IMR-90 (cell line): Measurements from ENCODE around the gene PLA2G15. TPM values are rescaled to one million over a fixed set of nuclear protein-coding genes. Genes with fewer than 3 reads are reported as not detected.
"Not testable (repeated sequence)": the region's sequence is repeated elsewhere in the genome, so short reads cannot be mapped to it uniquely, and the experiment has no call there.

Experiments
- ATAC-seq: fragments of 200-7000 bp; cut with Tn5 transposase; 2 replicates; pipeline ENCODE4 v1.9.1; 2020; ENCODE audit warnings: low read depth, mild to moderate bottlenecking, moderate library complexity
- BruUV-seq: library from RNA; stranded (reverse); fragments of 400-500 nt; replicated peaks from 2 replicates; lab custom pipeline; 2021; lab: Mats Ljungman, UMichigan
- CTCF ChIA-PET: fragments of 300-600 bp; formaldehyde crosslinking; extraction: SDS; loops from one replicate; lab custom pipeline; 2021; ENCODE audit warnings: antibody characterized with exemption; lab: Yijun Ruan, JAX
- POLR2A ChIA-PET: fragments of 300-600 bp; sonication (Branson Sonifier 250); formaldehyde crosslinking; loops from one replicate; lab custom pipeline; 2022; ENCODE audit warnings: antibody characterized with exemption; ENCODE audit not compliant: unreplicated experiment; lab: Charles Lee
- DNase-seq: peaks from one replicate; pipeline ENCODE4 v3.0.0; 2013
- H2AFZ ChIP-seq: replicated peaks from 2 replicates; pipeline ENCODE3; 2013; ENCODE audit warnings: low read length, mild to moderate bottlenecking; ENCODE audit not compliant: poor library complexity
- H2AK5ac ChIP-seq: 2 replicates; pipeline ENCODE4 v1.6.1; 2013; ENCODE audit warnings: low read depth, low read length, inconsistent platforms
- H2AK9ac ChIP-seq: replicated peaks from 2 replicates; pipeline ENCODE3; 2013; ENCODE audit warnings: mild to moderate bottlenecking, low read depth, low read length, moderate library complexity; ENCODE audit not compliant: poor library complexity
- H2BK120ac ChIP-seq: 2 replicates; pipeline ENCODE4 v1.6.1; 2013; ENCODE audit warnings: low read depth, low read length, inconsistent platforms
- H2BK15ac ChIP-seq: 3 replicates; pipeline ENCODE4 v1.6.1; 2013; ENCODE audit warnings: low read depth, low read length, inconsistent platforms
- H2BK20ac ChIP-seq: 2 replicates; pipeline ENCODE4 v1.6.1; 2013; ENCODE audit warnings: low read depth, mild to moderate bottlenecking, inconsistent platforms, low read length, moderate library complexity
- H2BK5ac ChIP-seq: 2 replicates; pipeline ENCODE4 v1.6.1; 2013; ENCODE audit warnings: mild to moderate bottlenecking, low read depth, low read length, inconsistent platforms; ENCODE audit not compliant: poor library complexity, severe bottlenecking
- H3K14ac ChIP-seq: replicated peaks from 2 replicates; pipeline ENCODE4 v1.6.1; 2013; ENCODE audit warnings: low read depth, low read length, inconsistent platforms
- H3K18ac ChIP-seq: 2 replicates; pipeline ENCODE4 v1.6.1; 2013; ENCODE audit warnings: low read depth, low read length, control low read depth
- H3K23ac ChIP-seq: 2 replicates; pipeline ENCODE4 v1.6.1; 2013; ENCODE audit warnings: low read depth, low read length, inconsistent platforms
- H3K27ac ChIP-seq: 2 replicates; pipeline ENCODE4 v1.5.1; 2013; ENCODE audit warnings: mild to moderate bottlenecking, control low read depth, low read length; ENCODE audit not compliant: insufficient read depth
- H3K27me3 ChIP-seq: 2 replicates; pipeline ENCODE4 v1.6.1; 2013; ENCODE audit warnings: low read length; ENCODE audit not compliant: control insufficient read depth, insufficient read depth
- H3K36me3 ChIP-seq: 2 replicates; pipeline ENCODE4 v1.6.1; 2013; ENCODE audit warnings: low read length, mixed read lengths; ENCODE audit not compliant: control insufficient read depth, insufficient read depth
- H3K4ac ChIP-seq: 2 replicates; pipeline ENCODE4 v1.6.1; 2013; ENCODE audit warnings: low read depth, low read length, inconsistent platforms
- H3K4me1 ChIP-seq: 2 replicates; pipeline ENCODE4 v1.6.1; 2013; ENCODE audit warnings: low read length, mixed read lengths; ENCODE audit not compliant: control insufficient read depth, insufficient read depth
- H3K4me2 ChIP-seq: 2 replicates; pipeline ENCODE4 v1.6.1; 2013; ENCODE audit warnings: low read depth, mild to moderate bottlenecking, control low read depth, low read length, moderate library complexity
- H3K4me3 ChIP-seq: 2 replicates; pipeline ENCODE4 v1.5.1; 2013; ENCODE audit warnings: low read depth, mild to moderate bottlenecking, control low read depth, low read length, moderate library complexity; ENCODE audit not compliant: insufficient read depth
- H3K56ac ChIP-seq: 2 replicates; pipeline ENCODE4 v1.6.1; 2013; ENCODE audit warnings: low read length, inconsistent platforms; ENCODE audit not compliant: insufficient read depth; ENCODE audit errors: extremely low read depth
- H3K79me1 ChIP-seq, 2 experiments: 2 replicates each; pipeline ENCODE4 v1.6.1; 2013; ENCODE audit warnings: low read length in 2 of 2, inconsistent platforms in 1 of 2, low read depth in 1 of 2
- H3K9ac ChIP-seq: 2 replicates; pipeline ENCODE4 v1.6.1; 2013; ENCODE audit warnings: low read depth, low read length, control low read depth
- H3K9me1 ChIP-seq: 2 replicates; pipeline ENCODE4 v1.6.1; 2013; ENCODE audit warnings: low read length, inconsistent platforms; ENCODE audit not compliant: insufficient read depth
- H3K9me3 ChIP-seq: 2 replicates; pipeline ENCODE4 v1.6.1; 2013; ENCODE audit warnings: low read length; ENCODE audit not compliant: control insufficient read depth, insufficient read depth
- H4K20me1 ChIP-seq: 2 replicates; pipeline ENCODE4 v1.6.1; 2013; ENCODE audit warnings: low read length, inconsistent platforms; ENCODE audit not compliant: insufficient read depth
- H4K5ac ChIP-seq: 2 replicates; pipeline ENCODE4 v1.6.1; 2013; ENCODE audit warnings: mild to moderate bottlenecking, low read depth, low read length, control low read depth
- H4K8ac ChIP-seq, 2 experiments: 2 replicates each; pipeline ENCODE4 v1.6.1; 2013; ENCODE audit warnings: low read depth in 2 of 2, low read length in 2 of 2, control low read depth in 1 of 2, inconsistent platforms in 1 of 2
- H4K91ac ChIP-seq: 2 replicates; pipeline ENCODE4 v1.6.1; 2013; ENCODE audit warnings: low read depth, low read length, inconsistent platforms; ENCODE audit not compliant: insufficient read depth
- WGBS, 2 experiments: methylation state at CpG; one replicate each; pipeline versions ENCODE4 v1.1.5 to v1.1.7; 2013; ENCODE audit warnings: missing lambda C conversion rate in 2 of 2; ENCODE audit not compliant: insufficient read length in 1 of 2; ENCODE audit errors: extremely low coverage in 2 of 2; 5-methylcytosine and 5-hydroxymethylcytosine counted together
- dilution Hi-C: fragments of 300-500 bp; cut with HindIII; formaldehyde crosslinking; loops from one replicate; pipeline ENCODE4 v1.14.3; 2018; ENCODE audit warnings: low sequenced_read_pairs; ENCODE audit not compliant: unreplicated experiment
- in situ Hi-C: fragments of 300-500 bp; cut with MboI; formaldehyde crosslinking; loops from 3 replicates; pipeline ENCODE4 v1.14.3; 2019; ENCODE audit warnings: low sequenced_read_pairs, inconsistent platforms, mixed read lengths
- intact Hi-C: fragments of 100-400 bp; cut with micrococcal nuclease; formaldehyde crosslinking; loops from 2 replicates; pipeline ENCODE4 v1.10.0; 2022
- polyA plus RNA-seq, 3 experiments: library from polyadenylated mRNA; depleted of rRNA; stranded (reverse); fragments of >200 nt; gene quantifications; 2 replicates each; pipeline ENCODE4 v1.2.3, GENCODE V29; 2012; ENCODE audit warnings: low replicate concordance in 1 of 3
- total RNA-seq: library from RNA; depleted of rRNA; stranded (reverse); fragments of >200 nt; gene quantifications from 2 replicates; pipeline ENCODE4 v1.2.3, GENCODE V29; 2012

The PLA2G15 gene
- total and polyA plus RNA-seq, 2 of the 4 experiments (the other 2 are of a cell fraction) = 19.5 to 31.7 TPM

DNA sequence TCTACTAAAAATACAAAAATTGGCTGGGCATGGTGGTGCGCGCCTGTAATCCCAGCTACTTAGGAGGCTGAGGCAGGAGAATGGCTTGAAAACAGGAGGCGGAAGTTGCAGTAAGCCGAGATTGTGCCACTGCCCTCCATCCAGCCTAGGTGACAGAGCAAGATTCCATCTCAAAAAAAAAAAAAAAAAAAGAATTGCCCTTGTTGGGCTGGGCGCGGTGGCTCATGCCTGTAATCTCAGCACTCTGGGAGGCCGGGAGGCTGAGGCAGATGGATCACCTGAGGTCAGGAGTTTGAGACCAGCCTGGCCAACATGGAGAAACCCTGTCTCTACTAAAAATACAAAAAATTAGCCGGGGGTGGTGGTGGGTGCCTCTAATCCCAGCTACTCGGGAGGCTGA is 43.6 kb downstream of the PLA2G15 start:
- peaks cover 55% of the 10 kb centered on the region for H4K20me1 ChIP-seq
- H3K27ac ChIP-seq, H3K4me2 ChIP-seq, CTCF ChIA-PET, ATAC-seq, H2AFZ ChIP-seq, BruUV-seq, H4K91ac ChIP-seq, H3K9me3 ChIP-seq, dilution Hi-C loops, in situ Hi-C loops, H2AK9ac ChIP-seq, H2BK5ac ChIP-seq, H3K14ac ChIP-seq, H3K18ac ChIP-seq, H3K4me3 ChIP-seq, H2BK120ac ChIP-seq, H3K23ac ChIP-seq, H2BK15ac ChIP-seq, intact Hi-C loops, H2BK20ac ChIP-seq, H3K27me3 ChIP-seq, H3K4ac ChIP-seq, H3K9ac ChIP-seq, H3K56ac ChIP-seq, H4K8ac ChIP-seq, H4K5ac ChIP-seq, H2AK5ac ChIP-seq, DNase-seq: not testable (repeated sequence)
- H3K9me1 ChIP-seq = peaks cover 37% of the 10 kb centered on the region
- H3K4me1 ChIP-seq = peaks cover 11% of the 10 kb centered on the region
- WGBS, 2 experiments = no CpG with 5 or more reads among the region's 9 CpGs
- peaks cover 35% of the 10 kb centered on the region for H3K36me3 ChIP-seq
- POLR2A ChIA-PET = interaction anchor here (0.6 kb wide), 1 partner anchor 18 kb away, joined by 5 read pairs; no protein-coding TSS in a partner anchor
- peaks cover 38 to 89% of the 10 kb centered on the region in 2 experiments for H3K79me1 ChIP-seq
